HEK293T (cell line): ENCODE data around the gene PRKAR2A.

Source experiments
- BHLHE40 ChIP-seq: fragments of 450-650 bp; IDR thresholded peaks from 2 replicates; pipeline ENCODE4 v1.6.1; 2016; ENCODE audit warnings: mild to moderate bottlenecking, moderate library complexity, borderline replicate concordance
- CTBP1 ChIP-seq: fragments of 450-650 bp; IDR thresholded peaks from 2 replicates; pipeline ENCODE4 v1.6.1; 2016; ENCODE audit warnings: borderline replicate concordance
- ELF4 ChIP-seq: fragments of 450-650 bp; IDR thresholded peaks from 2 replicates; pipeline ENCODE4 v1.6.1; 2017; ENCODE audit warnings: antibody characterized with exemption
- FOXA1 ChIP-seq: fragments of 450-650 bp; IDR thresholded peaks from 2 replicates; pipeline ENCODE4 v1.6.1; 2016; ENCODE audit warnings: mild to moderate bottlenecking
- FOXK2 ChIP-seq: fragments of 450-650 bp; IDR thresholded peaks from 2 replicates; pipeline ENCODE4 v1.6.1; 2016; ENCODE audit warnings: mild to moderate bottlenecking
- FOXM1 ChIP-seq: fragments of 450-650 bp; IDR thresholded peaks from 2 replicates; pipeline ENCODE4 v1.6.1; 2017; ENCODE audit warnings: mild to moderate bottlenecking, borderline replicate concordance
- HDGF ChIP-seq: fragments of 450-650 bp; IDR thresholded peaks from 2 replicates; pipeline ENCODE4 v1.6.1; 2017; ENCODE audit warnings: antibody characterized with exemption, borderline replicate concordance
- L3MBTL2 ChIP-seq: fragments of 450-650 bp; conservative IDR thresholded peaks from 2 replicates; pipeline ENCODE4 v1.6.1; 2016; ENCODE audit warnings: mild to moderate bottlenecking
- LEF1 ChIP-seq: fragments of 450-650 bp; IDR thresholded peaks from 2 replicates; pipeline ENCODE4 v1.6.1; 2017; ENCODE audit warnings: mild to moderate bottlenecking, borderline replicate concordance
- NFRKB ChIP-seq: fragments of 450-650 bp; IDR thresholded peaks from 2 replicates; pipeline ENCODE4 v1.6.1; 2016; ENCODE audit warnings: mild to moderate bottlenecking, moderate library complexity
- PKNOX1 ChIP-seq: fragments of 450-650 bp; IDR thresholded peaks from 2 replicates; pipeline ENCODE4 v1.6.1; 2016
- SP1 ChIP-seq: fragments of 450-650 bp; IDR thresholded peaks from 2 replicates; pipeline ENCODE4 v1.6.1; 2017
- SUZ12 ChIP-seq: fragments of 450-650 bp; IDR thresholded peaks from 2 replicates; pipeline ENCODE4 v1.6.1; 2016; ENCODE audit warnings: mild to moderate bottlenecking
- TARDBP ChIP-seq: fragments of 450-650 bp; IDR thresholded peaks from 2 replicates; pipeline ENCODE4 v1.6.1; 2016

DNA sequence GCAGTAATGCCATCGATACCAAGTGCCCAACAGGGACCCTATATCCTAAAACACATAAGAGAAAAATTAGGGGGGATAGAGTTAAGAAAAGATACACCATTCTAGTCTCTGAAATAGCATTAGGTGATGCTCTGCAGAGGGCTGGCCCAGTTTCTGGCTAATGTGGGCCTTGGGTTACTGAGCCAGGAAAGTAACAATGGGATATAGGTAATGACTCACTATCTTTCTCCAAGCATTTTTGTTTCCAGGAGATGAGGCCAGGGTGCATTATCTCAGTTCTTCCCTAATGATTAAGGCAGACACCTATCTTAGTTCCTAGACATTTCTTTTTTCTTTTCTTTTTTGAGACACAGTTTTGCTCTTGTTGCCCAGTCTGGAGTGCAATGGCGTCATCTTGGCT, 50.0 kb downstream of the PRKAR2A start:
- TF ChIP-seq PKNOX1 (no peak), SP1 (no peak), LEF1 (no peak), BHLHE40 (no peak), FOXM1 (no peak), ELF4 (no peak), FOXA1 (no peak), FOXK2 (no peak), SUZ12 (no peak), CTBP1 (no peak), HDGF (no peak), L3MBTL2 (no peak), NFRKB (no peak), TARDBP (no peak)
